Endodermal cell (in vitro differentiated cells): Measurements from ENCODE around the gene TTC34. TPM values are rescaled to one million over a fixed set of nuclear protein-coding genes. Genes with fewer than 3 reads are reported as not detected.

Source experiments
- DNase-seq: peaks from one replicate; pipeline ENCODE4 v3.0.0-alpha.2; 2017
- H3K27ac ChIP-seq: 2 replicates; pipeline ENCODE4 v1.5.1; 2013; ENCODE audit warnings: mild to moderate bottlenecking, low read depth, low read length, moderate library complexity
- H3K27me3 ChIP-seq: 2 replicates; pipeline ENCODE4 v1.6.1; 2013; ENCODE audit warnings: mild to moderate bottlenecking, low read length, moderate library complexity; ENCODE audit not compliant: insufficient read depth, control insufficient read depth, poor library complexity, severe bottlenecking
- H3K36me3 ChIP-seq: 2 replicates; pipeline ENCODE4 v1.7.0; 2013; ENCODE audit warnings: mild to moderate bottlenecking, low read length, moderate library complexity; ENCODE audit not compliant: control insufficient read depth, insufficient read depth
- H3K4me1 ChIP-seq: one replicate; pipeline ENCODE4 v1.7.0; 2013; ENCODE audit warnings: low read length; ENCODE audit not compliant: control insufficient read depth, insufficient read depth
- H3K4me3 ChIP-seq: 2 replicates; pipeline ENCODE4 v1.5.1; 2013; ENCODE audit warnings: mild to moderate bottlenecking, low read length, moderate library complexity
- H3K9ac ChIP-seq: 2 replicates; pipeline ENCODE4 v1.6.1; 2013; ENCODE audit warnings: mild to moderate bottlenecking, low read length, moderate library complexity; ENCODE audit not compliant: poor library complexity, severe bottlenecking; ENCODE audit errors: extremely low read depth
- H3K9me3 ChIP-seq: 2 replicates; pipeline ENCODE4 v1.6.1; 2013; ENCODE audit warnings: mild to moderate bottlenecking, low read length, moderate library complexity; ENCODE audit not compliant: control insufficient read depth
- H3K27ac Mint-ChIP-seq: 2 replicates; pipeline ENCODE4 v1.8.0; 2020; ENCODE audit warnings: mixed read lengths
- H3K27me3 Mint-ChIP-seq: 2 replicates; pipeline ENCODE4 v1.8.0; 2021; ENCODE audit warnings: mild to moderate bottlenecking, mixed read lengths; ENCODE audit not compliant: insufficient read depth
- H3K36me3 Mint-ChIP-seq: 2 replicates; pipeline ENCODE4 v1.8.0; 2020; ENCODE audit warnings: low read depth, mixed read lengths
- H3K4me1 Mint-ChIP-seq: 2 replicates; pipeline ENCODE4 v1.8.0; 2020; ENCODE audit warnings: mixed read lengths
- H3K4me3 Mint-ChIP-seq: 2 replicates; pipeline ENCODE4 v1.8.0; 2020; ENCODE audit warnings: mild to moderate bottlenecking, moderate library complexity, mixed read lengths
- H3K9me3 Mint-ChIP-seq: 2 replicates; pipeline ENCODE4 v1.8.0; 2020; ENCODE audit warnings: mild to moderate bottlenecking, mixed read lengths
- CTCF ChIP-seq: fragments of 200-600 bp; sonication (generic); conservative IDR thresholded peaks from 2 replicates; pipeline ENCODE4 v1.5.0; 2021; ENCODE audit warnings: antibody characterized with exemption, mild to moderate bottlenecking
- WGBS, 2 experiments: methylation state at CpG; one replicate each; pipeline versions ENCODE4 v1.1.5 to v1.1.7; 2013; ENCODE audit warnings: missing lambda C conversion rate in 2 of 2, mixed read lengths in 1 of 2; ENCODE audit not compliant: insufficient coverage in 1 of 2, insufficient read length in 1 of 2; 5-methylcytosine and 5-hydroxymethylcytosine counted together
- total RNA-seq, 2 donors: library from RNA; stranded (reverse); fragmentation: NEBNext Ultra II Directional in 1 of 2; extraction: Animal tissue kit (Norgen Biotek cat#: 25700) in 1 of 2; gene quantifications; 2 replicates in 1 of 2; 3 replicates in 1 of 2; pipeline ENCODE4 v1.2.1, GENCODE V29; 2021

Gene TTC34
- total RNA-seq, 2 donors from 2014 or later = 2.4 to 3.1 TPM

GRCh38 chr1:2811533-2811918, 10.0 kb upstream of the TTC34 start:
- no peaks in the 10 kb centered on the region for H3K27me3 ChIP-seq
- no peak overlapping the region for H3K27ac ChIP-seq
- Mint-ChIP-seq H3K9me3 (peaks cover 83% of the 10 kb centered on the region), H3K27me3 (no peaks in the 10 kb centered on the region), H3K4me3 (no peak overlapping the region), H3K27ac (no peak overlapping the region), H3K36me3 (peaks cover 2% of the 10 kb centered on the region), H3K4me1 (no peaks in the 10 kb centered on the region)
- H3K4me3 ChIP-seq = no peak overlapping the region
- 67 to 80% methylated on average over 4 to 8 of the region's 8 CpGs for WGBS, 2 experiments
- no peaks in the 10 kb centered on the region for H3K36me3 ChIP-seq
- H3K9me3 ChIP-seq = peaks cover 13% of the 10 kb centered on the region
- no peaks in the 10 kb centered on the region for H3K4me1 ChIP-seq
- no peak for DNase-seq
- no peak for TF ChIP-seq CTCF
- H3K9ac ChIP-seq = no peak overlapping the region

- TF ChIP-seq CTCF = no peak
- H3K9me3 Mint-ChIP-seq = peaks cover 83% of the 10 kb centered on the region
- Histone ChIP-seq H3K9me3 (peaks cover 17% of the 10 kb centered on the region), H3K27ac (no peak overlapping the region), H3K4me1 (no peaks in the 10 kb centered on the region), H3K4me3 (no peak overlapping the region), H3K36me3 (no peaks in the 10 kb centered on the region), H3K9ac (no peak overlapping the region), H3K27me3 (no peaks in the 10 kb centered on the region)
- DNase-seq = no peak
- 62 to 69% methylated on average over 5 to 9 of the region's 9 CpGs for WGBS, 2 experiments
- H3K4me1 Mint-ChIP-seq = no peaks in the 10 kb centered on the region
- H3K27ac Mint-ChIP-seq = no peak overlapping the region
- H3K4me3 Mint-ChIP-seq = no peak overlapping the region
- H3K27me3 Mint-ChIP-seq = no peaks in the 10 kb centered on the region
- H3K36me3 Mint-ChIP-seq = peaks cover 2% of the 10 kb centered on the region
These were observed 9.5 kb upstream of the TTC34 start for GRCh38 chr1:2810899-2811532.

GRCh38 chr1:2810281-2810680, 8.8 kb upstream of the TTC34 start:
- peaks cover 19% of the 10 kb centered on the region for H3K9me3 ChIP-seq
- H3K4me1 ChIP-seq = no peaks in the 10 kb centered on the region
- peaks cover 2% of the 10 kb centered on the region for H3K36me3 Mint-ChIP-seq
- H3K4me1 Mint-ChIP-seq = no peaks in the 10 kb centered on the region
- no peaks in the 10 kb centered on the region for H3K27me3 ChIP-seq
- no peak overlapping the region for H3K4me3 Mint-ChIP-seq
- TF ChIP-seq CTCF = no peak
- WGBS, 2 experiments = 87 to 90% methylated on average over 9 to 15 of the region's 15 CpGs
- H3K4me3 ChIP-seq = no peak overlapping the region
- DNase-seq = no peak
- H3K9ac ChIP-seq = no peak overlapping the region
- peaks cover 87% of the 10 kb centered on the region for H3K9me3 Mint-ChIP-seq
- no peaks in the 10 kb centered on the region for H3K27me3 Mint-ChIP-seq
- H3K27ac Mint-ChIP-seq = no peak overlapping the region
- no peaks in the 10 kb centered on the region for H3K36me3 ChIP-seq
- H3K27ac ChIP-seq = no peak overlapping the region
